Epithelial cell of proximal tubule (primary cell): ENCODE data around the gene PRKN. TPM values are rescaled to one million over a fixed set of nuclear protein-coding genes. Genes with fewer than 3 reads are reported as not detected.

Source experiments
- DNase-seq: peaks from one replicate; pipeline ENCODE4 v3.0.0-alpha.2; 2011; ENCODE audit warnings: low read depth
- H3K4me3 ChIP-seq: 2 replicates; pipeline ENCODE4 v1.5.1; 2011; ENCODE audit warnings: low read depth, mild to moderate bottlenecking, low read length
- total RNA-seq: library from RNA; depleted of rRNA; stranded (reverse); fragments of >200 nt; gene quantifications from 2 replicates; pipeline ENCODE4 v1.2.3, GENCODE V29; 2015
- TF ChIP-seq, protein P1 (sequence below): conservative IDR thresholded peaks from 2 replicates; pipeline ENCODE4 v1.5.1; 2012; ENCODE audit warnings: low read depth, mild to moderate bottlenecking, low read length

Gene PRKN
- total RNA-seq, 1 donor from 2014 or later = 0.58 TPM

DNA sequence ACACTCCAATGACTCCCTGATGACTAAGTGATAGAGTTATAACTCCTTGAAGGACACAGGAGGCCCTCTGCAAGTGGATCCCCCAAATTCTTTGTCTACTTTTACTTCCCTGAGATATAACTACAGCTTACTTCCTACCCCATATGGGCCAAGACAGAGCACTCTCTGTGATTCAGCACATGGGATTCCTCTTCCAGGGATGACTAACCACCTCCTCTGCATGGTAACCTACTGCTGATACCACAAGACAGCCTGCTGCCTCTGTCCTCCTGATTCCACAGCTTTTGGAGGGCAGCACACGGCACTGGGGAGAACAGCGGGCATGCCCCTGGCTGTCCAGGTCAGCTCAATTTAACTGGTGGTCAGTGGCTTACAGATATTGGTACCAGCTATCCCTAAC is 778.0 kb downstream of the PRKN start:
- no peak overlapping the region for H3K4me3 ChIP-seq
- peak; percentile 6 for DNase-seq
- TF ChIP-seq, protein P1, sequence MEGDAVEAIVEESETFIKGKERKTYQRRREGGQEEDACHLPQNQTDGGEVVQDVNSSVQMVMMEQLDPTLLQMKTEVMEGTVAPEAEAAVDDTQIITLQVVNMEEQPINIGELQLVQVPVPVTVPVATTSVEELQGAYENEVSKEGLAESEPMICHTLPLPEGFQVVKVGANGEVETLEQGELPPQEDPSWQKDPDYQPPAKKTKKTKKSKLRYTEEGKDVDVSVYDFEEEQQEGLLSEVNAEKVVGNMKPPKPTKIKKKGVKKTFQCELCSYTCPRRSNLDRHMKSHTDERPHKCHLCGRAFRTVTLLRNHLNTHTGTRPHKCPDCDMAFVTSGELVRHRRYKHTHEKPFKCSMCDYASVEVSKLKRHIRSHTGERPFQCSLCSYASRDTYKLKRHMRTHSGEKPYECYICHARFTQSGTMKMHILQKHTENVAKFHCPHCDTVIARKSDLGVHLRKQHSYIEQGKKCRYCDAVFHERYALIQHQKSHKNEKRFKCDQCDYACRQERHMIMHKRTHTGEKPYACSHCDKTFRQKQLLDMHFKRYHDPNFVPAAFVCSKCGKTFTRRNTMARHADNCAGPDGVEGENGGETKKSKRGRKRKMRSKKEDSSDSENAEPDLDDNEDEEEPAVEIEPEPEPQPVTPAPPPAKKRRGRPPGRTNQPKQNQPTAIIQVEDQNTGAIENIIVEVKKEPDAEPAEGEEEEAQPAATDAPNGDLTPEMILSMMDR = no peak

DNA sequence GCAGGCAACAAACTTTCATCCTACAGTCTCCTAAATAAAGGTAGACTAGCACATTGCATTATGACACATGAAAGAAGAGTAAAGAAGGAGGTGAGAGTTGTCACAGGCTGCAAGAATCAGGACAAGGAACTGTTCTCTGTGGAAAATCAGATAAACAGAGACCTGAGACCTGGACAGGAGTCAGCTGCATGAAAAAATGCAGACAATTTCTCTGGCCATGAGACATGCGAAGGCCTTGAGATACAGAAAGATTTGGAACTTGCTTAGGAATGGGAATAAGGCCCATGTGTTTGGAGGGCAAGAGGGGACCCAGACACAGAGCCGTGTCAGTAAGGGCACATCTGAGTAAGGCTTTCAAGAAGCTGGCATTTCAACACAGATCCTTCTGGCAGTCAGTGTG is 779.1 kb downstream of the PRKN start:
- TF ChIP-seq, protein P1 = no peak
- H3K4me3 ChIP-seq = no peak overlapping the region
- DNase-seq = no peak

DNA sequence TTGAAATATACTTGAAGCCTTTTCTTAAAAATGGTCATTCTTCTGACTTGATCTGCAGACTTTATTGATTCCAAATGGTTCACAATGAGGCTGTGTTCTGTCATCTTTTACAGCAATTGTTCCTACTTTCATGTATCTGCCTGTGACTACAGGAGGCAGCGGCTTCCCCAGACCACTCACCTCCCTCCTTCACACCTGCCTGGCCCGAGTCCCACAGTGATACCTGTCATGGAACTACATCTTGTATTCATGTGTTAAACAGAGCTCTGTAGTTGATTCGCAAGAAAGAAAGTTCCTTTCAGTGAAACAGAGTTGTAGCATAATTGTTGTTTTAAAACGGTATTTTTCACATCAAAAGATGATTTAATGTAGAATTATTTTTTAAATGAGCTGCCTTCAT is 780.2 kb downstream of the PRKN start:
- DNase-seq = no peak
- TF ChIP-seq, protein P1 = no peak
- H3K4me3 ChIP-seq = no peak overlapping the region

DNA sequence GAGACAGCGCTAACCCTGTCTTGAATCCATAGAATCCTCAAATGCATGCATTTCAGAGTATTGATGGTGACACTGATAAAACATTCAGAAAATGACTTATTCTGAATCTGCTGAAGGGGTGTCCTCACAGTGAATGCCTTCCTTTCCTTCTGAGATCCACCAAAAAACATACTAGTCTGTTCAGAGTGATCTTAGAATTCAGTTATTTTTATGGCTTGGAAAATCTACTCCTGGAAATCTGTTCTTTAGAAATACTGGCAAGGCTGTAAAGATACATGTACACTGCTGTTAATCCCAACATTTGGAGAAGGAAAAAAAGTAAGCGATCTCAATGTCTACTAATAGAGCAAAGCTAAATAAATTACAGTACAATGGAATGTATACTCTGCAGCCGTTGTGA is 781.1 kb downstream of the PRKN start:
- DNase-seq = no peak
- no peak overlapping the region for H3K4me3 ChIP-seq
- TF ChIP-seq, protein P1 = no peak

DNA sequence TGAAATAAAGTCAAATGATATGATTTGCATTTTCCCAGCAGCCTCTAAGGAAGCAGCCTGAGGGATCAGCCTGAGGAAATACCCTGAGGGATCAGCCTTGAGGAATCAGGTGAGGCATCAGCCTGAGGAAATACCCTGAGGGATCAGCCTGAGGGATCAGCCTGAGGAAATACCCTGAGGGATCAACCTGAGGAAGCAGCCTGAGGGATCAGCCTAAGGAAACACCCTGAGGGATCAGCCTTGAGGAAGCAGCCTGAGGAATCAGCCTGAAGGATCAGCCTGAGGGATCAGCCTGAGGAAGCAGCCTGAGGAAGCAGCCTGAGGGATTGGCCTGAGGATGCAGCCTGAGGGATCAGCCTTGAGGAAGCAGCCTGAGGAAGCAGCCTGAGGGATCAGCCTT is 784.0 kb downstream of the PRKN start:
- H3K4me3 ChIP-seq = no peak overlapping the region
- TF ChIP-seq, protein P1 = no peak
- no peak for DNase-seq

DNA sequence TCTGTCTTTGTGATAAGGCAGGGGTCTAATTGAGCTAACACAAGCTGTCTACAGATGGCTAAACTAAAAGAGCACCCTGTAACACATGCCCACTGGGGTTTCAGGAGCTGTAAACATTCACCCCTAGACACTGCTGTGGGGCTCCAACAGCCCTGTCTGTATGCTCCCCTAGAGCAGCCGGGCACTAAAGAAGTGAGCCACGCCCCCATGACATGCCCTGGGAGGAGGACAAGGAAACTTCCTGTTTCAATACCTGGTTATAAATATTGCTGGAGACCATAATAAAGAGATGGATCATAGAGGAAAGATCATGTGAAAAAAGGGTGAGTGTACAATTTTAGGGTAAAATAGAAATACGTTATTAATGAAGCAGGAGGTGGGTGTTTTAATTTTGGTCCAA is 786.0 kb downstream of the PRKN start:
- DNase-seq = no peak
- H3K4me3 ChIP-seq = no peak overlapping the region
- TF ChIP-seq, protein P1 = no peak

DNA sequence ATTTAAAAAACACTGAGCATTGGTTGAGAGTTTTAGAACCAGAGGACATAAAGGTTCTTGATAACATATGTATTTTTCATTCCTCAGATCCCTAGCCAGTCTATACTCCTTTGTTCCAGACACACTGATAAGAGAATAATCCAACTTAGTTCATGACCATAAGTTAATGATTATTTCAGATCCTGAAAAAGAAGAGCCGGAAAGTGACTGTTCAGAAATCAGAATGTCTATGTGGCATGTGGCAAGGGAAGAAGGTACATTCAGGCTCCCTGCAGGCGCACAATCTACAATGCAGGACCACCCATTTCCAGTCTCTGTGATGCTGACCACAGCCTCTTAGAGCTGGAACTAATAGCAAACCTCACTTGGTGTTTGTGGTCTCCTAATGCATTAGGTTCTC is 787.0 kb downstream of the PRKN start:
- no peak overlapping the region for H3K4me3 ChIP-seq
- DNase-seq = no peak
- TF ChIP-seq, protein P1 = no peak
